ENCODE data around the gene CLDN1.

GRCh38 chr3:190368881-190369280 lies 46.6 kb upstream of the CLDN1 start:
- TF ChIP-seq, protein P1, sequence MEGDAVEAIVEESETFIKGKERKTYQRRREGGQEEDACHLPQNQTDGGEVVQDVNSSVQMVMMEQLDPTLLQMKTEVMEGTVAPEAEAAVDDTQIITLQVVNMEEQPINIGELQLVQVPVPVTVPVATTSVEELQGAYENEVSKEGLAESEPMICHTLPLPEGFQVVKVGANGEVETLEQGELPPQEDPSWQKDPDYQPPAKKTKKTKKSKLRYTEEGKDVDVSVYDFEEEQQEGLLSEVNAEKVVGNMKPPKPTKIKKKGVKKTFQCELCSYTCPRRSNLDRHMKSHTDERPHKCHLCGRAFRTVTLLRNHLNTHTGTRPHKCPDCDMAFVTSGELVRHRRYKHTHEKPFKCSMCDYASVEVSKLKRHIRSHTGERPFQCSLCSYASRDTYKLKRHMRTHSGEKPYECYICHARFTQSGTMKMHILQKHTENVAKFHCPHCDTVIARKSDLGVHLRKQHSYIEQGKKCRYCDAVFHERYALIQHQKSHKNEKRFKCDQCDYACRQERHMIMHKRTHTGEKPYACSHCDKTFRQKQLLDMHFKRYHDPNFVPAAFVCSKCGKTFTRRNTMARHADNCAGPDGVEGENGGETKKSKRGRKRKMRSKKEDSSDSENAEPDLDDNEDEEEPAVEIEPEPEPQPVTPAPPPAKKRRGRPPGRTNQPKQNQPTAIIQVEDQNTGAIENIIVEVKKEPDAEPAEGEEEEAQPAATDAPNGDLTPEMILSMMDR (IDR thresholded peaks at IDR 0.05): no peak
- TF ChIP-seq POLR2A (IDR thresholded peaks at IDR 0.05; ENCODE audit: low read depth): no peak
- no peak for TF ChIP-seq POLR2AphosphoS5 (IDR thresholded peaks at IDR 0.05)
- TF ChIP-seq EP300 (IDR thresholded peaks at IDR 0.05): no peak

Measured in esophagus muscularis mucosa (tissue), 4 donors.